Measurements from ENCODE around the gene RWDD3.

Gene RWDD3, protein sequence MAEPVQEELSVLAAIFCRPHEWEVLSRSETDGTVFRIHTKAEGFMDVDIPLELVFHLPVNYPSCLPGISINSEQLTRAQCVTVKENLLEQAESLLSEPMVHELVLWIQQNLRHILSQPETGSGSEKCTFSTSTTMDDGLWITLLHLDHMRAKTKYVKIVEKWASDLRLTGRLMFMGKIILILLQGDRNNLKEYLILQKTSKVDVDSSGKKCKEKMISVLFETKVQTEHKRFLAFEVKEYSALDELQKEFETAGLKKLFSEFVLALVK

DNA sequence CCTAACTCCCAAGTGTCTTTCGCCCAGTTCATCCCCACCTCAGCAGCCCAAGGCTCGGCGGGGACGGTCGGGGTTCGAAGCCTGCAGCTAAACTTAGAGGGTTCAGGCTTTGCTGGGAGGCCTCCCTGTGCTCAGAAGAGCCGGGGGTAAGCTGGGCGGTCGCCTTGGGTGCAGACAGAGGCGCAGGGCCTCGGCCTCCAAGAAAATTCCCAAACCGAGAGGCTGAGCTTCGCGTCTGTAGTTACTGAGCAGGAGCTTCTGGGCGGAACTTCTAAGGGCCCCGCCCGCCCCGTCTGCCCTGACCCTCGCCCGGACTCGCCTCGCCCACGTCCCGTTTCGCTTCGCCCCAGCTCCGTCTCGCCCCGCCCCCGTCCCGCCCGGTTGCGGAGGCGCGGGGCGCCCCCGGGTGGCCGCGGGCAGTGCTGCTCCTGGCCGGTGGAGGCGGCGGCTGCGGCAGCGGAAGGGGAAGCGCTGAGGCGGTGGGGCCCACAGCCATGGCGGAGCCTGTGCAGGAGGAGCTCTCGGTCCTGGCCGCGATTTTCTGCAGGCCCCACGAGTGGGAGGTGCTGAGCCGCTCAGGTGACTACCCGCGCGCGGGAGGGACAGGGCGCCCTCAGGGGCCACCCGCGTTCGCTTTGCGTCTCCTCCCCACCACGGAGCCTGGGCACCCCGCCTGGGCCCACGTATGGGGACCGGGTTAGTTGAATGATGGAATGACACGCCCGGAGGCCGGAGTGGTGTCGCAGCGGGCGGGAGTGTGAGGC lies at the start of gene RWDD3:
RWDD3 (plus strand) TSS at position 474 of the 764 bp plus-strand sequence; CDS start at position 495, 21 bp downstream.
- peak within 1 kb of the TSS; percentile 99 for H3K4me3 ChIP-seq (ENCODE audit: low read depth, low read length)
- H3K4me1 ChIP-seq (ENCODE audit: control insufficient read depth, insufficient read depth, low read length), result peaks cover 21% of the 10 kb centered on the region
- H3K36me3 ChIP-seq (ENCODE audit: control insufficient read depth, insufficient read depth, low read length), result peaks cover 6% of the 10 kb centered on the region; the same call in 1 of the 2 replicates
- no peaks in the 10 kb centered on the region for H3K9me3 ChIP-seq (ENCODE audit: control insufficient read depth, insufficient read depth, low read length)
- H3K9ac ChIP-seq (ENCODE audit: low read depth, low read length), result peak within 1 kb of the TSS; percentile 78
- H3K27me3 ChIP-seq (ENCODE audit: control insufficient read depth, insufficient read depth, low read length), result no peaks in the 10 kb centered on the region
- H3K27ac ChIP-seq (ENCODE audit: low read depth, low read length), result peak within 1 kb of the TSS; percentile 79

DNA sequence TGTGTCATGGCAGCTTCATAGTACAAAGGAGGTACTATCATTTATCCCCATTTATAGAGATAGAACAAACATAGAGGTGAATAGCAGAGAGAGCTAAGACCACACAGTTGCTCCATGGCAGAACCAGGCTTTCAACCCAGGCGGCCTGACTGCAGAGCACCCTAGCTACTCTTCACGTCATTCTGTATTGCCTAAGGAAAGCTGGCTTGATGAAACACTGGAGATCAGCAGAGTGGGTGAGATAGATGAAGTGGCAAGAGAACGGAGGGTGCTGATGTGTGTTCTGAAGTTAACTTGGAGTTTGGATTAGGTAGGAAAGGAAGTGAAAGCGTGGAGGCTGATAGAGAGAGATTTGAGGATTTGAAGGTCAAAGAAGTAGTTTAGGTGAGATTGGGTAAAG lies 47.9 kb upstream of the RWDD3 start:
- no peaks in the 10 kb centered on the region for H3K9me3 ChIP-seq (ENCODE audit: control insufficient read depth, insufficient read depth, low read length)
- H3K27me3 ChIP-seq (ENCODE audit: control insufficient read depth, insufficient read depth, low read length), result no peaks in the 10 kb centered on the region
- no peaks in the 10 kb centered on the region for H3K4me1 ChIP-seq (ENCODE audit: control insufficient read depth, insufficient read depth, low read length)
- H3K4me3 ChIP-seq (ENCODE audit: low read depth, low read length), result no peak overlapping the region
- H3K36me3 ChIP-seq (ENCODE audit: control insufficient read depth, insufficient read depth, low read length), result no peaks in the 10 kb centered on the region
- no peak overlapping the region for H3K9ac ChIP-seq (ENCODE audit: low read depth, low read length)
- H3K27ac ChIP-seq (ENCODE audit: low read depth, low read length), result no peak overlapping the region

DNA sequence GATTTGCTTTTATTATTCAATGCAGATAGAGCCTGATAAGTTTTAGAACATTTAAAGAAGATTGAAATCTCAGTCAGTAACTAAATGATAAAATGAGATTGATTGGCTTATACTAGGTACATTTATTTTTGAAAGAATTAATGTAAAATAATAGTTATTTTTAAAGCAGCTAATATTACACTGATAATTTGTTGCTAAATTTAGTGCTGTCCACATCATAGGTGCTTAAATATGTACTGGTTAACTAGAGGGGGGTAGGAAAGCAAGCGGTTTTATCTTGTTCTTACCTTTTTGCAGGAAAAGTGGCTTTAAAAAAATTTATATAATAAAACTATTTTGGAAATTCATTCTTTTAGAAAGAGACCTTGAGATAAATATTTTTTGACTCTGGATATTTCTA lies 40.4 kb upstream of the RWDD3 start:
- Histone ChIP-seq H3K27ac (ENCODE audit: low read depth, low read length) (no peak overlapping the region), H3K36me3 (ENCODE audit: control insufficient read depth, insufficient read depth, low read length) (no peaks in the 10 kb centered on the region), H3K4me1 (ENCODE audit: control insufficient read depth, insufficient read depth, low read length) (peaks cover 6% of the 10 kb centered on the region), H3K9ac (ENCODE audit: low read depth, low read length) (no peak overlapping the region), H3K9me3 (ENCODE audit: control insufficient read depth, insufficient read depth, low read length) (no peaks in the 10 kb centered on the region), H3K27me3 (ENCODE audit: control insufficient read depth, insufficient read depth, low read length) (no peaks in the 10 kb centered on the region), H3K4me3 (ENCODE audit: low read depth, low read length) (no peak overlapping the region)

DNA sequence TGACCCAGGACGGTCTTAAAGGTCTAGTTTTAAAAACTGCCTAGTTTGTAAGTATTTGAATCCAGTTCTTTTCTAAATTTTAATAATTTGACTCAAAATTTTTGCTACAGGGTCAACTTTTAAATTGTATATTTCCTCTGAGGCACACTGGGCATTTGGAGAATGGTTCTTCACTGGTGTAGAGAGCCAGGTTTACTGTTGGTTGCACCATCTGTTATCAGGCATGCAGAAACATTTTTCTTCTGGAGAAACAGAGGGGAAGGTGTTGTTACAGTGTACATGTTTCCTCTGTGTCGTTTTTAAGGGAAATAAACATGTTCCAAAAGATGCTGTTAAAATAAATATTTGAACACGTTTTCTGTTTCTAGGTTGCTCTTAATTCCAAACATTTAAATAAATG lies 39.0 kb upstream of the RWDD3 start:
- Histone ChIP-seq H3K4me3 (ENCODE audit: low read depth, low read length) (no peak overlapping the region), H3K4me1 (ENCODE audit: control insufficient read depth, insufficient read depth, low read length) (peaks cover 6% of the 10 kb centered on the region), H3K9ac (ENCODE audit: low read depth, low read length) (no peak overlapping the region), H3K36me3 (ENCODE audit: control insufficient read depth, insufficient read depth, low read length) (no peaks in the 10 kb centered on the region), H3K27me3 (ENCODE audit: control insufficient read depth, insufficient read depth, low read length) (no peaks in the 10 kb centered on the region), H3K9me3 (ENCODE audit: control insufficient read depth, insufficient read depth, low read length) (no peaks in the 10 kb centered on the region), H3K27ac (ENCODE audit: low read depth, low read length) (no peak overlapping the region)

DNA sequence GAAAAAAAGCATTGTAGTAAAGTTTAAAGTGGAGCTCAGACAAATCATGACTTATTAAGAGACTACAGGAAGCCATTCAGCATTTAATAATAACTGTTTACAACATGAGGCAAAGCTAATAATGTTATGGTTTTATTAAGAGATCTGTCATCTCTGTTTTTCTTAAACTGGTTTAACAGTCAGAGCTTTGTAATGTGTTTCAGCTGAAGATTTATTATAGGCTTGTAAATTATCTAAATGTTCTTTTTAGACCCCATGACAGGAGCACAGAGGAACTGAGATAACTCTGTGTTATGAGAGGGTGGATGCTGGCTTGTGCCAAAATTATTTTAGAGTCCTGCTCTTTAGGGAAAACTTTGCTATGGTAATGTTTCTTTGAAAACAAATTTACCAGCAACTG lies 38.0 kb upstream of the RWDD3 start:
- no peak overlapping the region for H3K27ac ChIP-seq (ENCODE audit: low read depth, low read length)
- H3K4me1 ChIP-seq (ENCODE audit: control insufficient read depth, insufficient read depth, low read length), result peaks cover 6% of the 10 kb centered on the region
- no peak overlapping the region for H3K9ac ChIP-seq (ENCODE audit: low read depth, low read length)
- no peaks in the 10 kb centered on the region for H3K27me3 ChIP-seq (ENCODE audit: control insufficient read depth, insufficient read depth, low read length)
- H3K4me3 ChIP-seq (ENCODE audit: low read depth, low read length), result no peak overlapping the region
- no peaks in the 10 kb centered on the region for H3K36me3 ChIP-seq (ENCODE audit: control insufficient read depth, insufficient read depth, low read length)
- no peaks in the 10 kb centered on the region for H3K9me3 ChIP-seq (ENCODE audit: control insufficient read depth, insufficient read depth, low read length)

DNA sequence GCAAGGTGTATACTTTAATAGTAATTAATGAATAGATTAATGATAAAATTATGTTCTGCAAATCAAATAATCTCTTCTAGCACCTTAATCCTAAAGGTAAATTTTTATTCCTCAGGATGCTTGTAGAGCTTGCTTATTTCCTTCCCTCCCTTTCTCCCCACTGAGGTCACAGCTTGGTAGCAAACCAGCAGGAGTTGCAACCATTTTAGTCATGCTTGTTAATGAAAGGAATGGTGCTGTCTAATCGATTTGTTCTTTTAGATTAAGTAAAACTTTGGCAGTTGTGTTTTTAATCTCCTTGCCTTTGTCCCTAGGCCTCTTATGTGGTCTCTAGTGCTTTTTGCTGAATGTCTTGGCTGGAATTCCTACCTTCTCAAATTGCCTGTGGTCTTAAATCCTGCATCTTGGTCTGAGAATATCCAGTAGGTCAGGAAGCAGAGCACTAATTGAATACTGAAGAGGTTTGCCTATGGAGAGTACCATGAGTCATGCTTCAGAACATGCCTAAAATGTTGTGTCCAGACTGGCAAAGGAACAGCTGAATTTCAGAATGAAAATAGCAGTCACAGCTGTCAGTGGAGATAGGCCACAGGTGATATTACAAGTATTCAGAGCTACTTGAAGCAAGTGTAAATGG lies 36.3 kb upstream of the RWDD3 start:
- Histone ChIP-seq H3K4me1 (ENCODE audit: control insufficient read depth, insufficient read depth, low read length) (peaks cover 6% of the 10 kb centered on the region), H3K9me3 (ENCODE audit: control insufficient read depth, insufficient read depth, low read length) (no peaks in the 10 kb centered on the region), H3K27ac (ENCODE audit: low read depth, low read length) (no peak overlapping the region), H3K36me3 (ENCODE audit: control insufficient read depth, insufficient read depth, low read length) (no peaks in the 10 kb centered on the region), H3K27me3 (ENCODE audit: control insufficient read depth, insufficient read depth, low read length) (no peaks in the 10 kb centered on the region), H3K4me3 (ENCODE audit: low read depth, low read length) (no peak overlapping the region), H3K9ac (ENCODE audit: low read depth, low read length) (no peak overlapping the region)

DNA sequence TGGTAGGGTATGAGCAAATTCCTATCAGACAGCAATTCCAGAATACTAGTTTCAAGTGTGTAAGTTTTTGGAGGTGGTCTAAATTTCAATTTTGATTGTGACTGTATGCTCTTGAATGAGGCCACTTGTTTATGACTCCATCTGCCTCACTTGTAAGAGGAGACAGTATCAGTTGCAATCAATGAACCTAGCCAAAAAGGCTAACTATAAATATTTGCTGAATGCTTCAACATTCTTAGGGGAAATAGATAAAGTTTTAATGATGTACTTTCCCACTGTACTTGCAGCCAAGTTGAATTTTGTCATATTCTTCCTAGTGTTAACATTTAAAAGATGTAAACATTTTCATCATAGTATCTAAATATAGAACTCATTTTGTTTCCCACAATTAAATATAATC lies 32.1 kb upstream of the RWDD3 start:
- no peaks in the 10 kb centered on the region for H3K36me3 ChIP-seq (ENCODE audit: control insufficient read depth, insufficient read depth, low read length)
- H3K4me3 ChIP-seq (ENCODE audit: low read depth, low read length), result no peak overlapping the region
- H3K27me3 ChIP-seq (ENCODE audit: control insufficient read depth, insufficient read depth, low read length), result no peaks in the 10 kb centered on the region
- H3K27ac ChIP-seq (ENCODE audit: low read depth, low read length), result no peak overlapping the region
- H3K9me3 ChIP-seq (ENCODE audit: control insufficient read depth, insufficient read depth, low read length), result no peaks in the 10 kb centered on the region
- H3K9ac ChIP-seq (ENCODE audit: low read depth, low read length), result no peak overlapping the region
- H3K4me1 ChIP-seq (ENCODE audit: control insufficient read depth, insufficient read depth, low read length), result peaks cover 6% of the 10 kb centered on the region

DNA sequence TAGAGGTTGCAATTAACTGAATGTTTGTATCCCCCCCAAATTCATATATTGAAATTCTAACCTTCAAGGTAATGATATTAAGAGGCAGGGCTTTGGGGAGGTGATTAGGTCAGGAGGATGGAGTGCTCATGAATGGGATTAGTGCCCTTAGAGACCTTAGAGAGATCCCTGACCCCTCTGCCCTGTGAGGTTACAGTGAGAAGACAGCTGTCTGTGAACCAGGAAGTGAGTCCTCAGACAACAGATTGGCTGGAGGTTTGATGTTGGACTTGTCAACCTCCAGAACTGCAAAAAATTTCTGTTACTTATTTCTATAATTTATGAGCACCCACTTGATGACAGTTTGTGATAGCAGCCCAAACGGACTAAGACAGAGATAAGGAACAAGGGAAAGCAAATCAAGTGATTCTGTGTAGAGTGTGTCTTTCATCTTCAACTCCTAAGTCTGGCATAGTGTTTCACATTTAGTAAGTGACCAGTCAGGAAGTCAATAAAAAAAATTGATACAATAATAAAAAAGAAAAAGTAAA lies 30.0 kb upstream of the RWDD3 start:
- H3K36me3 ChIP-seq (ENCODE audit: control insufficient read depth, insufficient read depth, low read length), result no peaks in the 10 kb centered on the region
- no peaks in the 10 kb centered on the region for H3K4me1 ChIP-seq (ENCODE audit: control insufficient read depth, insufficient read depth, low read length)
- H3K27me3 ChIP-seq (ENCODE audit: control insufficient read depth, insufficient read depth, low read length), result no peaks in the 10 kb centered on the region
- no peak overlapping the region for H3K4me3 ChIP-seq (ENCODE audit: low read depth, low read length)
- no peaks in the 10 kb centered on the region for H3K9me3 ChIP-seq (ENCODE audit: control insufficient read depth, insufficient read depth, low read length)
- no peak overlapping the region for H3K27ac ChIP-seq (ENCODE audit: low read depth, low read length)
- H3K9ac ChIP-seq (ENCODE audit: low read depth, low read length), result no peak overlapping the region

DNA sequence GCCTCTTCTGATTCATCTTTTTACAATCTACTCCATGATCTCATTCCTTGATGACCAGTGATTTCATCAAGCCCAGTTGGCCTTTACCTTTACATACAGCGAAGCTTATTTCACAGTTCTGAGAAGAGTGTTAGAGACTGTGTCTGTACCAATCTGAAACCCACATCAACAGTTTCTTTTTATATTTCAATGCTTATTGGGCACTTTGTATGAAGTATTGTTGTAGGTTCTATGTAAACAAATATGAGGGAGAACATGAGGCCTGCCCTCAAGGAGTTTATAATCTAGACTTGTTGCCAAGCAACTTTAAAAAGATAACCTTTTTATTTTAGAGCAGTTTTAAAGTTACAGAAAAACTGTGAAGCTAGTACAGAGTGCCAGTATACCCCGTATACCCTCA lies 27.5 kb upstream of the RWDD3 start:
- H3K4me3 ChIP-seq (ENCODE audit: low read depth, low read length), result no peak overlapping the region
- H3K4me1 ChIP-seq (ENCODE audit: control insufficient read depth, insufficient read depth, low read length), result no peaks in the 10 kb centered on the region
- no peaks in the 10 kb centered on the region for H3K9me3 ChIP-seq (ENCODE audit: control insufficient read depth, insufficient read depth, low read length)
- H3K27me3 ChIP-seq (ENCODE audit: control insufficient read depth, insufficient read depth, low read length), result no peaks in the 10 kb centered on the region
- no peak overlapping the region for H3K9ac ChIP-seq (ENCODE audit: low read depth, low read length)
- no peak overlapping the region for H3K27ac ChIP-seq (ENCODE audit: low read depth, low read length)
- H3K36me3 ChIP-seq (ENCODE audit: control insufficient read depth, insufficient read depth, low read length), result no peaks in the 10 kb centered on the region

DNA sequence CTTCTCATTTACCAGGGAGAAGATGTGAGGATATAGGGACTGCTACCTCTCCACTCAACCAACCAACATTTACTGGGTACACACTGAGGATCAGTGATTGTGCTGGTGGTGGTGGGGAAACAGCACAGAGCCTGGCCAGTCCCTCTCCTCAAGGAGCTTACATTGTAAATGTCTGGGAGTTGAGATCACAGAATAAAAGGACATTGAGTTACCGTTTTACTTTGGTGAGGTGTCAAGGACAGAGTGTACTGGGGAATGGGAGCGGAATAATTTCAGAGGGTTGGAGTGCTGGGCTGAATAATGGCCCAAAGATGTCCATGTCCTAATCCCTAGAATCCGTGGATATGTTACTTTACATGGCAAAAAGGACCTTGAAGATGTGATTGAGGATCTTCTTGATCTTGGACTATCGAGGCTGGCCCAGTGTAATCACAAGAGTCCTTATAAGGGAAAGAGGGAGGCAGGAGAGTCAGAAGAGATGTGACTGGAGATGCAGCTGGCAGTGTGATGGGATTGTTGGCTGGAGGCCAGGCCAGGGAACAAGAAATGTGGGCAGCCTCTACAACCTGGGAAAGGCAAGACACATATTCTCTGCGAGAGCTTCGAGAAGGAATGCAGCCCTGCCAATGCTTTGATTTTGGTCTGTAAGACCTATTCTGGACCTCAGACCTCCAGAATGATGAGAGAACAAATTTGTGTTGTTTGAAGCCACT lies 26.6 kb upstream of the RWDD3 start:
- H3K9ac ChIP-seq (ENCODE audit: low read depth, low read length), result no peak overlapping the region
- no peak overlapping the region for H3K27ac ChIP-seq (ENCODE audit: low read depth, low read length)
- no peak overlapping the region for H3K4me3 ChIP-seq (ENCODE audit: low read depth, low read length)
- no peaks in the 10 kb centered on the region for H3K36me3 ChIP-seq (ENCODE audit: control insufficient read depth, insufficient read depth, low read length)
- H3K9me3 ChIP-seq (ENCODE audit: control insufficient read depth, insufficient read depth, low read length), result no peaks in the 10 kb centered on the region
- no peaks in the 10 kb centered on the region for H3K27me3 ChIP-seq (ENCODE audit: control insufficient read depth, insufficient read depth, low read length)
- no peaks in the 10 kb centered on the region for H3K4me1 ChIP-seq (ENCODE audit: control insufficient read depth, insufficient read depth, low read length)
